Frontal cortex (tissue), 4 donors: ENCODE results near the gene ZNF529. TPM values are rescaled to one million over a fixed set of nuclear protein-coding genes. Genes with fewer than 3 reads are reported as not detected.

Experiments used
- DNase-seq, 2 donors: peaks; one replicate each; pipeline ENCODE4 v3.0.0; 2012; ENCODE audit warnings: low spot score in 2 of 2
- FAIRE-seq: peaks from 2 replicates; lab custom pipeline; 2012; peaks lifted over from hg19 to GRCh38; lab: Jason Lieb, UNC
- total RNA-seq: library from RNA; depleted of rRNA; stranded (reverse); fragments of >200 nt; gene quantifications from one replicate; pipeline ENCODE4 v1.2.3, GENCODE V29; 2014
- donor health status: control.
- donor health status: control.
- donor health status: control.

The ZNF529 gene
- total RNA-seq, 1 donor from 2014 or later, result 59.1 TPM

DNA sequence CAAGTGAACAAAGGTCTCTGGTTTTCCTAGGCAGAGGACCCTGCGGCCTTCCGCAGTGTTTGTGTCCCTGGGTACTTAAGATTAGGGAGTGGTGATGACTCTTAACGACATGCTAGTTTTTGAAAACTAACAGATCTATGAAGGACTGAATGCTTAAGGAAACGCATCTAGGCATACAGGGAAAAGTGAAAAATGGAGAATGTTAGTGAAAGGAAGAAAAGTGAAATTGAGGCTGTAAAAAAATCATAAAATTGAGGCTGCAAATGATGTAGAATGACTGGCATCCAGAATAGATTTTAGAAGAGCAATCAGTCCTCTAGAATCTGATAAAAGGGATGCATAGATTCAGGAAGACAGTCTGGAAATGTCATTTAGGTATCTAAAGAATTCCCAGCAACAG, 48.5 kb downstream of the ZNF529 start:
- FAIRE-seq (no peak), DNase-seq (no peak)

DNA sequence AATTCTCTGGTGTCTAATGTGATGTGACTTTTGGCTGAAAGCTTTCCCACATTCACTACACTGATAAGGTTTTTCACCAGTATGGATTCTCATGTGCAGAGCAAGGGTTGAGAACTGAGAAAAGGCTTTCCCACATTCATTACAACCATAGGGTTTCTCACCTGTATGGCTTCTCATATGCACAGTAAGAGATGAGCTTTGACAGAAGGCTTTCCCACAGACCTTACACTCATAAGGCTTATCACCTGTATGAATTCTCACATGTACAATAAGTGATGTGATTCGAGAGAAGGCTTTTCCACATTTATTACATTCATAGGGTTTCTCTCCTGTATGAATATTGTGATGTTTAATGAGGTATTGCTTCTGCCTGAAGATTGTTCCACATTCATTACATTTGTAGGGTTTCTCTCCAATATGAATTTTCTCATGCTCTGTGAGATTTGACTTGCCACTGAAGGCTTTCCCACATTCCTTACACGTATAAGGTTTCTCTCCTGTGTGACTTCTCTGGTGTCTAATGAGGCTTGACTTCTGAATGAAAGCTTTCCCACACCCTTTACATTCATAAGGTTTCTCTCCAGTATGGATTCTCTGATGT, 59.0 kb downstream of the ZNF529 start:
- FAIRE-seq (no peak), DNase-seq (no peak)

DNA sequence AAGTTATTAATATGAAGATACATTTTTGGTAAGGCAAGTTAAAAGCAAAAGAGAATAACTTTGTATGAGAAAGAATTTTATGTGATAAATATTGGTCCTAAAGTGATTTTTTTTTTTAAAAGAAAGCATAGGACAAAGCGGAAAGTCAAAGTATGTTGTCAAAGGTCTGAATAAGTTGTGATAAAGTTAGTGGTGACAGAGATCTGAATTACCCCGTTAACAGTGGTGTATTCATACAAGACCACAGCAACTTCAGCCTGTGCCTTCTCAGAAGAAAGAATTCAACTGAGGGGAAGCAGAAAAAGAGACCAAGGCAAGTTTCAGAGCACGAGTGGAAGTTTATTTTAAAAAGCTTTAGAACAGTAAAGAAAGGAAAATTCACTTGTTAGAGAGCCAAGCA, 64.8 kb downstream of the ZNF529 start:
- FAIRE-seq, result no peak
- DNase-seq, result no peak

DNA sequence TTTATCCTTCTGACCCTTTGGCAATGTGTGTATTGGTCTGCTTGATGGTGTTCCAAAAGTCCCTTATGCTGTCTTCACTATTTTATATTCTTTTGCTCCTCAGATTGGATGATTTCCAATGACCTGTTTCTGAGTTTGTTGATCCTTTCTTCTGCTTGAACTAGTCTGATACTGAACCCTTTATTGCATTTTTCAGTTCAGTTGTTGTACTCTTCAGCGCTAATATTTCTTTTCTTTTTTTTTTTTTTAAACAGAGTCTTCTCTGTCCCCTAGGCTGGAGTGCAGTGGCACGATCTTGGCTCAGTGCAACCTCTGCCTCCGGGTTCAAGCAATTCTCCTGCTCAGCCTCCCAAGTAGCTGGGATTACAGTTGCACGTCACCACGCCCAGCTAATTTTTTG, 71.1 kb downstream of the ZNF529 start:
- FAIRE-seq, result no peak
- DNase-seq, result no peak

DNA sequence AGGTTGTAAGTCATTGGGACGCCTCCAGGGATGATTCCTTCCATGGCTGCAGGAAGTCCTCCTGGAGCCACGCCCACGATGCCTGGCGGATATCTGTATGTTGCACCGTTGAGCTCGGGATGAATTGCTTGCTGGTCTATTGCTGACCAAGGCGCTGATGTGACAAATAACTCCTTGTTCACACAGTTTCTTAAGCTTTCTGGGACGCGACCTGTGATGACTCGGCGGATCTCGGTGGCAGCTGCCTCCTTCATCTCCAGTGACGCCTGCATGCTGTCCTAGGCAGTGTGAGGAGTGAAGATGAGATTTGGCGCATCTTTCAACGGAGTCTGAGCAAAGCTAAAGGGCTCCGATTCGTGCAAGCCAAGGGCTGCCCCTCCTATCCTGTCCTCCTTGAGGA, 76.1 kb downstream of the ZNF529 start:
- DNase-seq, result no peak
- FAIRE-seq, result no peak

Other genes starting within 250 kb of the ZNF529 start
- gene ZFP14, start 194.1 kb downstream of the ZNF529 start, total RNA-seq, result 65.6 TPM
- 48.5 TPM for gene ZFP82, start 154.6 kb downstream of the ZNF529 start, total RNA-seq
- 72.2 TPM for gene ZNF566, start 83.7 kb downstream of the ZNF529 start, total RNA-seq
- 34.2 TPM for gene ZNF260, start 45.0 kb downstream of the ZNF529 start, total RNA-seq
- 96.2 TPM for gene ZNF382, start 32.0 kb upstream of the ZNF529 start, total RNA-seq
- 49.7 TPM for gene ZNF461, start 93.5 kb upstream of the ZNF529 start, total RNA-seq
- gene ZNF567, start 114.3 kb upstream of the ZNF529 start, total RNA-seq, result 19.2 TPM
- 6.1 TPM for gene ZNF850, start 199.5 kb upstream of the ZNF529 start, total RNA-seq